Epithelial cell of proximal tubule (primary cell): ENCODE data around the gene PTMA. TPM values are rescaled to one million over a fixed set of nuclear protein-coding genes. Genes with fewer than 3 reads are reported as not detected.
A peak's percentile ranks its signal among the peaks of the same experiment; 100 is the strongest.

Source experiments
- DNase-seq: peaks from one replicate; pipeline ENCODE4 v3.0.0-alpha.2; 2011; ENCODE audit warnings: low read depth
- H3K4me3 ChIP-seq: 2 replicates; pipeline ENCODE4 v1.5.1; 2011; ENCODE audit warnings: low read depth, mild to moderate bottlenecking, low read length
- total RNA-seq: library from RNA; depleted of rRNA; stranded (reverse); fragments of >200 nt; gene quantifications from 2 replicates; pipeline ENCODE4 v1.2.3, GENCODE V29; 2015
- TF ChIP-seq, protein P1 (sequence below): conservative IDR thresholded peaks from 2 replicates; pipeline ENCODE4 v1.5.1; 2012; ENCODE audit warnings: low read depth, mild to moderate bottlenecking, low read length

The PTMA gene
- total RNA-seq, 1 donor from 2014 or later = 2,011 TPM

- TF ChIP-seq, protein P1, sequence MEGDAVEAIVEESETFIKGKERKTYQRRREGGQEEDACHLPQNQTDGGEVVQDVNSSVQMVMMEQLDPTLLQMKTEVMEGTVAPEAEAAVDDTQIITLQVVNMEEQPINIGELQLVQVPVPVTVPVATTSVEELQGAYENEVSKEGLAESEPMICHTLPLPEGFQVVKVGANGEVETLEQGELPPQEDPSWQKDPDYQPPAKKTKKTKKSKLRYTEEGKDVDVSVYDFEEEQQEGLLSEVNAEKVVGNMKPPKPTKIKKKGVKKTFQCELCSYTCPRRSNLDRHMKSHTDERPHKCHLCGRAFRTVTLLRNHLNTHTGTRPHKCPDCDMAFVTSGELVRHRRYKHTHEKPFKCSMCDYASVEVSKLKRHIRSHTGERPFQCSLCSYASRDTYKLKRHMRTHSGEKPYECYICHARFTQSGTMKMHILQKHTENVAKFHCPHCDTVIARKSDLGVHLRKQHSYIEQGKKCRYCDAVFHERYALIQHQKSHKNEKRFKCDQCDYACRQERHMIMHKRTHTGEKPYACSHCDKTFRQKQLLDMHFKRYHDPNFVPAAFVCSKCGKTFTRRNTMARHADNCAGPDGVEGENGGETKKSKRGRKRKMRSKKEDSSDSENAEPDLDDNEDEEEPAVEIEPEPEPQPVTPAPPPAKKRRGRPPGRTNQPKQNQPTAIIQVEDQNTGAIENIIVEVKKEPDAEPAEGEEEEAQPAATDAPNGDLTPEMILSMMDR = no peak
- no peak for DNase-seq
- peak overlapping the region; percentile 22 for H3K4me3 ChIP-seq
Measured at GRCh38 chr2:231701456-231702373, 6.6 kb upstream of the PTMA start.

GRCh38 chr2:231704017-231704416 lies 4.3 kb upstream of the PTMA start:
- no peak overlapping the region for H3K4me3 ChIP-seq
- TF ChIP-seq, protein P1 = no peak
- DNase-seq = no peak

DNA sequence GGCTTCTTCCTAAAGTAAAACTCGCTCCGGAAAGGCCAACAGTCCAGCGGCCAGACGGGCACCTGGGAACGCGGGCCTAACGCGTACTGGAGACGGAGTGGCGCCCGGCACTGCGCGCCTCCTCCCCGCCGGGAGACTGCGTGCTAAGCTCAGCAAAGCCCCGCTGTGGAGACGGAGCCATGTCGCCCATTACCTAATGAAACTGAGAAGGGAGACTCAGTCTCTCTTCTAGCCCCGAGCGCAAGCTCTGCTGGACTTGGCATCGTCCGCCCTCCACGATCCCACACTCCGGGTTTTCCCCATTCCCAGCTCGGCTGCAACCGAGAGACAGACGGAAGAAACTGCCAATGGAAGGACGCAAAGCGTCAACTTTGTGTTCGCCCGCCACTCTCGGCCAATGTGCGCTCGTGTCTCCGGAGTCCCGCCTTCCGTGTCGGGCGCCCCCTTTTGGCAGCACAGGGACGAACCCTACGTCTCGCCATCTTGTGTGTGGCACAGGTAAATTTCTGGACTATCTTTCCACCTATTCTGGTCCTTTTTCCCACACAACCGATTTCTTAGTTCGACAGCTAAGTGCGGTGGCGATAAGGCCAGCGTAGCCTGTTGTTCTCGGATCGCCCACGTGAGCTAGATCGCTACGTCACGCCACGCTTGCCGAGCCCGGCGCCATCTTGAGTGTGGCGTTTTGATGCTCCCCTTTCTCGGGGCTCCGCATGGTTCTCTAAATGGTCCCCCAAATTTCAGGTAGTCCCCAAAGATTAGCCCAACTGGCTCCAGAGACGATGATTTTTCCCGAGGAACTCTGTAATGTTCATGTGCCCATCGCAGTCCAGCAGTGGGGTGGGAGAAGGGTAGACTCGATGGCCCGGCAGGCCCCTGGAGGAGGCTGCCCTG lies 1.3 kb upstream of the PTMA start:
- TF ChIP-seq, protein P1 = peak; percentile 92
- peak; percentile 86 for DNase-seq
- H3K4me3 ChIP-seq = peak overlapping the region; percentile 91

GRCh38 chr2:231707625-231707926 lies 749 bp upstream of the PTMA start:
- TF ChIP-seq, protein P1 = no peak
- peak overlapping the region; percentile 91 for H3K4me3 ChIP-seq
- DNase-seq = no peak

DNA sequence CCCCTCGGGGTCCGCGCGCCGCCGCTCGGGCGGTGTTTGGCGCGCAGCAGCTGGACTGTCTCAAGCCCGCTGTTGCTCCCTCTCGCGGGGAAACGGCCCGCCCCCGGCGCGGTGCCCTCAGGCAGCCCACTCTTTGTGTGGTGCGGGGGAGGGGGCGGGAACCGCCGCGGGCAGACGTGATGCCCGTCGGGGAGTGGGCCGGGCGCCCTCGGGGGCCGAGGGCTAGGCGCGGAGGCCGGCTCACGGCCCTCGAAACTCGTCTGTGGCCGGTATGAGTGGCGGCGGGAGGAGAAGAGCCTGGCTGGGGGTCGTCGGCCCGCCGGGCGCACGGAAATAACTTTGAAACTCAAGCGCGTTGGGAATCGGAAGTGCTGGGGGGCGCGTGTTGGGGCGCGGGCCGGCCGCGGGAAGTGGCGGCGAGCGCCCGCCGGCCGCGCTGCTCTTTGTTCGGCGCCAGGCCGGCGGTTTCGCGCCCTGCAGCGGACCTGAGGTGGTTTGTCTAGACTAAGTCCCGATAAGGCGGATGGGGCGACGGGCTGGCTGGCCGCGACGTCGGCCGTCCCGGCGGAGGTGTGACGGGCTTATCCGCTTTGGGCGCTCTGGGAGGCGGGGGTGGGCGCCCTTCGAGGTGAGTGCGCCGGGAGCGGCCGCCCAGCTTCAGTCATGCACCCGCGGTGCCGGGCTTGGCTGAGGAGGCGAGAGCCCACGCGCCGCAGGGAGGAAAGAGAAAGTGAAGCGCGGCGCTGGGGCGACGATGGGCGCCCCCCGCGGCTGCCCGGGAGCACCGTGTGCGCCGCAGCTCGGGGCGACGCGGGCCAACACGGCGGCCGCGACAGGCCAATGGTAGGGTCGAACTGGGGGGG lies 679 bp downstream of the PTMA start:
- TF ChIP-seq, protein P1 = peak; percentile 15
- peak overlapping the region; percentile 97 for H3K4me3 ChIP-seq
- DNase-seq = no peak

DNA sequence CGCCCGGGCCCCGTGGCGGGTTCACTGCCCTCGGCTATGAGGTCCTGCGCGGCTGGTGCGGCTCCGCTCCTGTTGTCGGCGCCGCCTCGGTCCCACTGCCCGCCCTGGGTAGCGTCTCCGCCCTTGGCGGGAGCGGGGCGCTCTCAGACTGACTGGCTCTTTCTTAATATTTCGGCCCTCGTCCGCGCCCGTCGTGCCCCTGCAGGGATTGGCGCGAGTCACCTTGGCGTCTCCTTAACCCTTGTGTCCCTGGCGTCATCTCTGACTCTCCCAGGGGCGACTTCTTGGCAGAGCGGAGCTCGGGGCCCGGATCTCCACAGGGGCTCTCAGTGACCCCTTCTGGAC lies 1.3 kb downstream of the PTMA start:
- no peak for DNase-seq
- TF ChIP-seq, protein P1 = no peak
- peak overlapping the region; percentile 97 for H3K4me3 ChIP-seq
